ENCODE measurements around the gene C11orf86. TPM values are rescaled to one million over a fixed set of nuclear protein-coding genes. Genes with fewer than 3 reads are reported as not detected.
A peak's percentile ranks its signal among the peaks of the same experiment; 100 is the strongest.

The C11orf86 gene
- total RNA-seq, 4 donors from 2014 or later = 21.0 to 88.3 (median 56.1) TPM; not detected in 1

DNA sequence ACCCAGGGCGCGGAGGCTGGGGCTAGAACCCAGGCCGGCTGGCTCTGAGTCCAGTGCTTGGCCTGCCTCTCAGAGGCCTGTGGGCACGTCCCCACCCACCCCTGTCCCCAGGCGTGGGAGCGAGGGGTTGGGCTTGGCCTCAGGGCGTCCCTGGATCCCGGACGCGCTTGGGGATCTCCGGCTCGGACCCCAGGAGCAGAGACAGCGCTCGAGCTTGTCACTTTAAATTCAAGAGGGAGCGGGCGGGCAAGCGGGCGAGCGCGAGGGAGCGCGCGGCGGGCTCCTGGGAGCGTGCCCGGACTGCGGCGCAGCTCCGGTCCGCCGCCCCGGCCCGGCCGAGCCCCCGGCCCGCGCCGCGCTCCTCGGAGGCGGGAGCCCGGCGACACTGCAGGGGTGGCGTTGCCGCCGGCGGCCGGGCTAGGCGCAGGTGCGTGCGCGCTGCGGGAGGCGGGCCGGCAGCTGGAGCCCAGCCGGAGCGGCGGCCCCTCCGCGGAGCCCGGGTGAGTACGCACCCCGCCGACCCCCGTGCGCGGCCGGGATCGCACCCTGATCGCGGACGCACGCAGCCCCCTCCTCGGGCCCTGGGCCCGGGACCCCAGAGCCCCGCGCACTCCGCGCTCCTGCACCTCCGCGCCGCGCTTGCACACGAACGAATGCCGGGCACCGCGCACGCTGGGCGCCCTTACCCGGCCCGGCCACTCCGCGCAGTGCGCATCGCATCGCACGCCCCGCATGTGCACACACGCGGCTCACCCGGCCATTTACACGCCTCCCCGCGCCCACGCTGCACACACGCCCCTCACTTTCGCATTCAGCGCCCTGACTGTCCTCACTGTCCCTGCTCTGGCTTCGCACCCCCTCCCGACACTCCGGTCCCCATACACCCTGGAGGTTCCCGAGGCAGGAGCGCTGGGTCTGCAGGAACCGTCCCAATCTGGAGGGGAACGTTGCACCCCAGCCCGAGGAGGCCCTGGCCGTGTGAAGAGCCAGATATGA, 48.2 kb downstream of the C11orf86 start, which contains the start of gene SYT12:
TSS of gene SYT12 (plus strand) at position 174 of the 996 bp plus-strand sequence. CDS start 7,011 bp downstream, outside the sequence.
- H3K27ac ChIP-seq = no peak within 1 kb of the TSS
- H3K36me3 ChIP-seq = no peaks in the 10 kb centered on the region
- in situ Hi-C loops (cut with MboI; ENCODE audit: low pct_ligation_motif_present in 1 of 4, low pct_unique_long_range_greater_than_20kb in 1 of 4, low sequenced_read_pairs in 3 of 4) = loop anchor here in 1 of 4 donors (25.0 kb wide), 1 partner anchor 311 kb away; no protein-coding TSS in a partner anchor
- peaks cover 38% of the 10 kb centered on the region for H3K27me3 ChIP-seq
- no peaks in the 10 kb centered on the region for H3K9me3 ChIP-seq
- peak within 1 kb of the TSS in 3 of 4 donors; percentile 26 to 47 (median 26) for H3K4me3 ChIP-seq
- no peak for DNase-seq
- WGBS, 2 donors (ENCODE audit: low coverage in 1 of 2) = 4% methylated on average over 95 of the region's 118 CpGs; no CpG with 5 or more reads in 1 of the 2 donors
- TF ChIP-seq EP300 (IDR thresholded peaks at IDR 0.05; ENCODE audit: low read depth) (no peak), POLR2A (IDR thresholded peaks at IDR 0.05) (no peak), POLR2AphosphoS5 (IDR thresholded peaks at IDR 0.05) (no peak)
- TF ChIP-seq, protein P1, sequence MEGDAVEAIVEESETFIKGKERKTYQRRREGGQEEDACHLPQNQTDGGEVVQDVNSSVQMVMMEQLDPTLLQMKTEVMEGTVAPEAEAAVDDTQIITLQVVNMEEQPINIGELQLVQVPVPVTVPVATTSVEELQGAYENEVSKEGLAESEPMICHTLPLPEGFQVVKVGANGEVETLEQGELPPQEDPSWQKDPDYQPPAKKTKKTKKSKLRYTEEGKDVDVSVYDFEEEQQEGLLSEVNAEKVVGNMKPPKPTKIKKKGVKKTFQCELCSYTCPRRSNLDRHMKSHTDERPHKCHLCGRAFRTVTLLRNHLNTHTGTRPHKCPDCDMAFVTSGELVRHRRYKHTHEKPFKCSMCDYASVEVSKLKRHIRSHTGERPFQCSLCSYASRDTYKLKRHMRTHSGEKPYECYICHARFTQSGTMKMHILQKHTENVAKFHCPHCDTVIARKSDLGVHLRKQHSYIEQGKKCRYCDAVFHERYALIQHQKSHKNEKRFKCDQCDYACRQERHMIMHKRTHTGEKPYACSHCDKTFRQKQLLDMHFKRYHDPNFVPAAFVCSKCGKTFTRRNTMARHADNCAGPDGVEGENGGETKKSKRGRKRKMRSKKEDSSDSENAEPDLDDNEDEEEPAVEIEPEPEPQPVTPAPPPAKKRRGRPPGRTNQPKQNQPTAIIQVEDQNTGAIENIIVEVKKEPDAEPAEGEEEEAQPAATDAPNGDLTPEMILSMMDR (IDR thresholded peaks at IDR 0.05) = no peak
- peaks cover 7 to 20% (median 16%) of the 10 kb centered on the region in 4 donors for H3K4me1 ChIP-seq
- intact Hi-C loops (cut with DNase I; ENCODE audit: low total_unique reads) = no loop called here

GRCh38 chr11:67023957-67024353, 48.9 kb downstream of the C11orf86 start:
- in situ Hi-C loops (cut with MboI; ENCODE audit: low pct_ligation_motif_present in 1 of 4, low pct_unique_long_range_greater_than_20kb in 1 of 4, low sequenced_read_pairs in 3 of 4) = loop anchor here in 1 of 4 donors (25.0 kb wide), 1 partner anchor 312 kb away; no protein-coding TSS in a partner anchor
- WGBS, 2 donors (ENCODE audit: low coverage in 1 of 2) = 35% methylated on average over 6 of the region's 6 CpGs; no CpG with 5 or more reads in 1 of the 2 donors

DNA sequence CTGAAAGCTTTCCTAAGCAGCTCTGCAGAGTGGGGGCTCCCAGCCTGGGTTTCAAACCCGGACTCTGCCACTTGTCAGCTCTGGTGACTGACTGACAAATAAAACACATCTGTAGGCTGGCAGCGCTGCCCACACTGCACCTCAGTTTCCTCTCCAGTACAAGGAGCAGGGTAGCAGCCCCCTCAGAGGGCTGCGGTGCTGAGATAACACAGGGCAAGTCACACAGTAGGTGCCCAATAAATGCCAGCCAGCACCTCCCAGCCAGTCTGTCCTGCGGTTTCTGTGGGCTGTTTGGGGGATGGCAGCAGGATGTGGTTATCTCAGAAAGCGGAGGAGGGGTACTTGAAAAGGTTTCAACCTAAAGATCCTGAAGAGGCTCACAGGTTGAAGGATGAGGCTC, 49.3 kb downstream of the C11orf86 start:
- intact Hi-C loops (cut with DNase I; ENCODE audit: low total_unique reads) (no loop called here), in situ Hi-C loops (cut with MboI; ENCODE audit: low pct_ligation_motif_present in 1 of 4, low pct_unique_long_range_greater_than_20kb in 1 of 4, low sequenced_read_pairs in 3 of 4) (loop anchor here in 1 of 4 donors (25.0 kb wide), 1 partner anchor 312 kb away; no protein-coding TSS in a partner anchor)
- Histone ChIP-seq H3K27me3 (peaks cover 38% of the 10 kb centered on the region), H3K27ac (no peak overlapping the region), H3K36me3 (no peaks in the 10 kb centered on the region), H3K9me3 (no peaks in the 10 kb centered on the region), H3K4me3 (no peak overlapping the region), H3K4me1 (peaks cover 7 to 20% (median 16%) of the 10 kb centered on the region in 4 donors)
- TF ChIP-seq, protein P1 (IDR thresholded peaks at IDR 0.05) = no peak
- TF ChIP-seq EP300 (IDR thresholded peaks at IDR 0.05; ENCODE audit: low read depth) = no peak
- TF ChIP-seq POLR2A (IDR thresholded peaks at IDR 0.05) = no peak
- TF ChIP-seq POLR2AphosphoS5 (IDR thresholded peaks at IDR 0.05) = no peak
- WGBS, 2 donors (ENCODE audit: low coverage in 1 of 2) = 52% methylated on average over 5 of the region's 5 CpGs; no CpG with 5 or more reads in 1 of the 2 donors
- DNase-seq = no peak

More at GRCh38 chr11:67023957-67024353, 48.9 kb downstream of the C11orf86 start:
- Histone ChIP-seq H3K4me1 (peaks cover 7 to 20% (median 16%) of the 10 kb centered on the region in 4 donors), H3K27ac (no peak overlapping the region), H3K4me3 (peak overlapping the region in 1 of 4 donors; percentile 47), H3K9me3 (no peaks in the 10 kb centered on the region), H3K36me3 (no peaks in the 10 kb centered on the region), H3K27me3 (peaks cover 38% of the 10 kb centered on the region)
- DNase-seq = no peak
- TF ChIP-seq EP300 (IDR thresholded peaks at IDR 0.05; ENCODE audit: low read depth) (no peak), POLR2AphosphoS5 (IDR thresholded peaks at IDR 0.05) (no peak), POLR2A (IDR thresholded peaks at IDR 0.05) (no peak)
- TF ChIP-seq, protein P1 (IDR thresholded peaks at IDR 0.05) = no peak
- intact Hi-C loops (cut with DNase I; ENCODE audit: low total_unique reads) = no loop called here

DNA sequence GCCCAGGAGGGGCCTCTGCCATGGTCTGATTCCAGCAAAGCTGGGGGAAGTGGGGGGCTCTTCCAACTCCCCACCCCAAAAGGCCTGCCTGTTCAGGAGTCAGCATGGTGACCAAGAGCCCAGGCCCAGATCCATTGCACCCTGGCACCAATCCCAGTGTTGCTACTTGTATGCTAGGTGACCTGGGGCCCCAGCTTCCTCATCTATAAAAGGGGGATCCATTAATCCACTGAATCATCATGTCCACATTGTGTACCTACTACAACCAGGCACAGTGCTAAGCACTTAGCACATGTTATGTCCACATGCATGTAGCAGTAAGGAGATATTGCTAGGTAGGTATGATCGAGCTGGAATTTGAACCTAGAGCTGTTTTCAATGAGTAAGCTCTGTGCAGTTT, 49.9 kb downstream of the C11orf86 start:
- in situ Hi-C loops (cut with MboI; ENCODE audit: low pct_ligation_motif_present in 1 of 4, low pct_unique_long_range_greater_than_20kb in 1 of 4, low sequenced_read_pairs in 3 of 4) = loop anchor here in 1 of 4 donors (25.0 kb wide), 1 partner anchor 313 kb away; no protein-coding TSS in a partner anchor
- H3K36me3 ChIP-seq = no peaks in the 10 kb centered on the region
- H3K9me3 ChIP-seq = no peaks in the 10 kb centered on the region
- H3K27me3 ChIP-seq = peaks cover 38% of the 10 kb centered on the region
- no peak overlapping the region for H3K27ac ChIP-seq
- no peak for DNase-seq
- WGBS, 2 donors (ENCODE audit: low coverage in 1 of 2) = 20 to 62% methylated on average over 1 of the region's 1 CpG
- H3K4me1 ChIP-seq = peaks cover 7 to 20% (median 16%) of the 10 kb centered on the region in 4 donors
- intact Hi-C loops (cut with DNase I; ENCODE audit: low total_unique reads) = no loop called here
- TF ChIP-seq POLR2AphosphoS5 (IDR thresholded peaks at IDR 0.05) (no peak), EP300 (IDR thresholded peaks at IDR 0.05; ENCODE audit: low read depth) (no peak), POLR2A (IDR thresholded peaks at IDR 0.05) (no peak)
- TF ChIP-seq, protein P1 (IDR thresholded peaks at IDR 0.05) = no peak
- no peak overlapping the region for H3K4me3 ChIP-seq

All from transverse colon (tissue), 4 donors.